Measurements from ENCODE around the gene OTOA.
"Not testable (repeated sequence)": the region's sequence is repeated elsewhere in the genome, so short reads cannot be mapped to it uniquely, and the experiment has no call there.

The OTOA gene

DNA sequence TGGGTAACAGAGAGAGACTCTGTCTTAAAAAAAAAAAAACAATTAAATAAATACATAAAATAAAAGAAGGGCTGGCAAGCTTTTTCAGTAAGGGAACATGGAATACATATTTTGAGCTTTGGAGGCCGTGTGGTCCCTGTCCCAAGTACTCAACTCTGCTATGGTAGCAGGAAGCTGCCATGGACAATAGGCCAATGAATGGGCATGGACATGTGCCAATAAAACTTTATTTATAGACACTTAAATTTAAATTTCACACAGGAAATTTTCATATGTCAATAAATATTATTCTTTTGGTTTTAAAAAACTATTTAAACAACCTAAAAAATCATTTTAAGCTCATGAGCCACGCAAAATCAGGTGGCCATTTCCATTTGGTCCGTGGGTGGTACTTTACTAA is 3.8 kb downstream of the OTOA start:
- ChIA-PET CTCF (interaction anchor here (0.9 to 3.4 kb wide), 3 partner anchors 9 to 41 kb away, joined by 4 to 39 read pairs (median 5); no protein-coding TSS in a partner anchor), POLR2A (no interaction called here)
- DNase-seq (ENCODE audit: low read depth, low spot score) = no peak
- TF ChIP-seq, protein P1, sequence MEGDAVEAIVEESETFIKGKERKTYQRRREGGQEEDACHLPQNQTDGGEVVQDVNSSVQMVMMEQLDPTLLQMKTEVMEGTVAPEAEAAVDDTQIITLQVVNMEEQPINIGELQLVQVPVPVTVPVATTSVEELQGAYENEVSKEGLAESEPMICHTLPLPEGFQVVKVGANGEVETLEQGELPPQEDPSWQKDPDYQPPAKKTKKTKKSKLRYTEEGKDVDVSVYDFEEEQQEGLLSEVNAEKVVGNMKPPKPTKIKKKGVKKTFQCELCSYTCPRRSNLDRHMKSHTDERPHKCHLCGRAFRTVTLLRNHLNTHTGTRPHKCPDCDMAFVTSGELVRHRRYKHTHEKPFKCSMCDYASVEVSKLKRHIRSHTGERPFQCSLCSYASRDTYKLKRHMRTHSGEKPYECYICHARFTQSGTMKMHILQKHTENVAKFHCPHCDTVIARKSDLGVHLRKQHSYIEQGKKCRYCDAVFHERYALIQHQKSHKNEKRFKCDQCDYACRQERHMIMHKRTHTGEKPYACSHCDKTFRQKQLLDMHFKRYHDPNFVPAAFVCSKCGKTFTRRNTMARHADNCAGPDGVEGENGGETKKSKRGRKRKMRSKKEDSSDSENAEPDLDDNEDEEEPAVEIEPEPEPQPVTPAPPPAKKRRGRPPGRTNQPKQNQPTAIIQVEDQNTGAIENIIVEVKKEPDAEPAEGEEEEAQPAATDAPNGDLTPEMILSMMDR (IDR thresholded peaks at IDR 0.05; ENCODE audit: insufficient read depth, low read length, missing control alignments) = no peak
- no peak overlapping the region for H3K4me3 ChIP-seq (ENCODE audit: low read depth, low read length)

DNA sequence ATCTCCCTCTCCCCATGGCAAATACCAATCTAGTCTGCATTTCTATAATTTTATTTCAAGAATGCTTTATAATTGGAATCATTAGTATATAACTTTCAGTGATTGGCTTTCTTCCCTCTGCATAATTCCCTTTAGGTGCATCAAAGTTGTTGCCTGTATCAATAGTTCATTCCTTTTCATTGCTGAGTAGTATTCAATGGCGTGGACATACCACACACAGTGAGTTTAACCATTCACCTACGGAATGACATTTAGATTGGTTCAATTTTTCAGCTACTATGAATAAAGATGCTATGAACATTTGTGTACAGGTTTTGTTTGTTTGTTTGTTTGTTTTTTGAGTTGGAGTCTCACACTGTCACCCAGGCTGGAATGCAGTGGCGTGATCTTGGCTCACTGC is 9.7 kb downstream of the OTOA start:
- ChIA-PET CTCF (interaction anchor here (1.0 to 1.6 kb wide), 3 partner anchors 16 to 35 kb away, joined by 3 to 5 read pairs (median 4); no protein-coding TSS in a partner anchor), POLR2A (no interaction called here)
- no peak overlapping the region for H3K4me3 ChIP-seq (ENCODE audit: low read depth, low read length)
- no peak for DNase-seq (ENCODE audit: low read depth, low spot score)
- TF ChIP-seq, protein P1 (IDR thresholded peaks at IDR 0.05; ENCODE audit: insufficient read depth, low read length, missing control alignments) = no peak

DNA sequence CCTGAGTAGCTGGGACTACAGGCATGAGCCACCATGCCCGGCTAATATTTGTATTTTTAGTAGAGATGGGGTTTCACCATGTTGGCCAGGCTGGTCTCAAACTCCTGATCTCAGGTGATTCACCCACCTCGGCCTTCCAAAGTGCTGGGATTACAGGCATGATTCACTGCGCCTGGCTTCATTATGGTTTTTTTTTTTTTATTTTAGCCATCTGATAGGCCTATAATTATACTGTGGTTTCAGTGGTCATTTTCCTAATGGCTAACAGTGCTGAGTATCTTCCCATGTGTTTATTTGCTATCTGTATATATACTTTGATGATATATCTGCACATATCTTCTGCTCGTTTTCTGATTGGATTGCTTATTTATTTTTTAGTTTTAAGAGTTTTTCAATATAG is 10.7 kb downstream of the OTOA start:
- CTCF ChIA-PET = interaction anchor here (1.1 to 1.6 kb wide), 3 partner anchors 13 to 34 kb away, joined by 4 to 5 read pairs (median 4); no protein-coding TSS in a partner anchor
- DNase-seq (ENCODE audit: low read depth, low spot score); POLR2A ChIA-PET; H3K4me3 ChIP-seq (ENCODE audit: low read depth, low read length): not testable (repeated sequence)

DNA sequence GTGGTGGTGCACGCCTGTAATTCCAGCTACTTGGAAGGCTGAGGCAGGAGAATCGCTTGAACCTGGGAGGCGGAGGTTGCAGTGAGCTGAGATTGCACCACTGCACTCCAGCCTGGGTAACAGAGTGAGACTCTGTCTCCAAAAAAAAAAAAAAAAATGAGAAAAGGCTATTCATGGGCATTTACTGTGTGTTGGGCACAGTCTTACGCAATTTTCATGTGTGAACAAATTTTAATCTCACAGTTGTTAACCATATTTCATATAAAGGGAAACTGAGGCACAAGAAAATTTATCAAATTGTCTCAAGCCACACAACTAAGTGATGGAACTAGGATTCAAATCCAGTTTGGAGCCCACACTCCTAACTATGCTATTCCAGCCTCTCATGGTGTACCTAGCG is 16.9 kb downstream of the OTOA start:
- DNase-seq (ENCODE audit: low read depth, low spot score); POLR2A ChIA-PET; H3K4me3 ChIP-seq (ENCODE audit: low read depth, low read length): not testable (repeated sequence)
- CTCF ChIA-PET = interaction anchor here (1.1 to 4.0 kb wide), 3 partner anchors 18 to 27 kb away, joined by 3 to 13 read pairs (median 8); no protein-coding TSS in a partner anchor

DNA sequence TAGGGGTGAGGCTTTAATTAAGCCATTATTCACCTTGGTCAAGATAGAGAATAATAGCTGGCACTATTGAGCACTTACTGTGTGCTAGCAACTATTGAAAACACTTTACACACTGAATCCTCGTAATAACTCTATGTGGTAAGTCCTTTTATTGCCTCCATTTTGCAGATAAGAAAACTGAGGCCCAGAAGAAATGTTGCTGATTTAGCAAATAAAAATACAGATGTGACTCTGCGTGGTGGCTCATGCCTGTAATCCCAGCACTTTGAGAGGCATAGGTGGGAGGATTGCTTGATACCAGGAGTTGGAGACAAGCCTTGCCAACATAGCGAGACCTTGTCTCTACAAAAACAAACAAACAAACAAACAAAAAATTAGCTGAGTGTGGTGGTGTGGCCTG is 19.4 kb downstream of the OTOA start:
- TF ChIP-seq, protein P1 (IDR thresholded peaks at IDR 0.05; ENCODE audit: insufficient read depth, low read length, missing control alignments) = no peak
- DNase-seq (ENCODE audit: low read depth, low spot score) = no peak
- CTCF ChIA-PET = interaction anchor here (1.2 to 4.0 kb wide), 3 partner anchors 10 to 26 kb away, joined by 4 to 13 read pairs (median 6); no protein-coding TSS in a partner anchor
- POLR2A ChIA-PET = no interaction called here
- no peak overlapping the region for H3K4me3 ChIP-seq (ENCODE audit: low read depth, low read length)

DNA sequence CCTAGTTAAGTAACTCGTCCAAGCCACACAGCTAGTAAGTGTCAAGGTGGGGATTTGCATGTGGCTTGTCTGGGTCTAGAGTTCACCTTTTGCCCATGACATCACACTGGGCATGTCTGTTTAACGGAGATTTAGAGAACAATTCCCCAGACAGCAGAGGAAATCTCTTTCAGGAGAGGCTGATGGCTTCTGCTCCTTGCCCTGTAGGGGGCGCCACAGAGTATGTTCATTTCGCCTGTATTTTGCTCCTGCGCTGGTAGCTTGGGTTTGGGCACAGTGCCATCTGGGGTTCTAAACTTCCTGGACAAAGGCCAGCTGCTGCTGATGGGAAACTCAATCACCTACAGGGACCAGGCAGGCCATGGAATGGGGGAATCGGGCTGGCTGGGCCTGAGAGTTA is 20.4 kb downstream of the OTOA start:
- DNase-seq (ENCODE audit: low read depth, low spot score) = no peak
- ChIA-PET CTCF (interaction anchor here (0.6 to 1.6 kb wide), 3 partner anchors 9 to 27 kb away, joined by 3 to 6 read pairs (median 4); no protein-coding TSS in a partner anchor), POLR2A (no interaction called here)
- no peak overlapping the region for H3K4me3 ChIP-seq (ENCODE audit: low read depth, low read length)
- TF ChIP-seq, protein P1 (IDR thresholded peaks at IDR 0.05; ENCODE audit: insufficient read depth, low read length, missing control alignments) = peak; percentile 13

DNA sequence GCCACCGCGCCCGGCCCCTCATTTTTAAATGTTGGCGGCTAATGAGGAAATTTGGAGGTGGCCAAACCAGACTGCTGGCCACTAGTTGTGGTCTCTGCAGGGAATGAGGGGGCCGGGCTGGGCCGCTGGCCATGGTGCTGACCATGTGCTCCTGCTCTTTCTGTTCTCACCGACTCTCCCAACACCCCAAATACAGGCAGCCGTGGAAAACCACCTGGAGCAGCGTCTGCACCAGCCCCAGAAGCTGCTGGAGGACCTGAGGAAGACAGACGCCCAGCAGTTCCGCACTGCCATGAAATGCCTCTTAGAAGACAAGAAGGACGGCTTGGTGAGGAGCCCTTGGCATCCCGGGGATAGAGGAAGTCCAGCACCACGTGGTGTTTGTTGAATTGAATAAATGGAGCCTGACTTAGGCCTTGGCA is 21.3 kb downstream of the OTOA start:
- TF ChIP-seq, protein P1 (IDR thresholded peaks at IDR 0.05; ENCODE audit: insufficient read depth, low read length, missing control alignments) = no peak
- CTCF ChIA-PET = interaction anchor here (1.6 kb wide), 1 partner anchor 23 kb away, joined by 6 read pairs; no protein-coding TSS in a partner anchor
- POLR2A ChIA-PET = no interaction called here
- no peak overlapping the region for H3K4me3 ChIP-seq (ENCODE audit: low read depth, low read length)
- DNase-seq (ENCODE audit: low read depth, low spot score) = no peak
